ENCODE data around the gene ALX4. TPM values are rescaled to one million over a fixed set of nuclear protein-coding genes. Genes with fewer than 3 reads are reported as not detected.

Gene ALX4
- total and polyA plus RNA-seq, 3 donors from 2014 or later: 0.56 to 1.0 (median 0.58) TPM

DNA sequence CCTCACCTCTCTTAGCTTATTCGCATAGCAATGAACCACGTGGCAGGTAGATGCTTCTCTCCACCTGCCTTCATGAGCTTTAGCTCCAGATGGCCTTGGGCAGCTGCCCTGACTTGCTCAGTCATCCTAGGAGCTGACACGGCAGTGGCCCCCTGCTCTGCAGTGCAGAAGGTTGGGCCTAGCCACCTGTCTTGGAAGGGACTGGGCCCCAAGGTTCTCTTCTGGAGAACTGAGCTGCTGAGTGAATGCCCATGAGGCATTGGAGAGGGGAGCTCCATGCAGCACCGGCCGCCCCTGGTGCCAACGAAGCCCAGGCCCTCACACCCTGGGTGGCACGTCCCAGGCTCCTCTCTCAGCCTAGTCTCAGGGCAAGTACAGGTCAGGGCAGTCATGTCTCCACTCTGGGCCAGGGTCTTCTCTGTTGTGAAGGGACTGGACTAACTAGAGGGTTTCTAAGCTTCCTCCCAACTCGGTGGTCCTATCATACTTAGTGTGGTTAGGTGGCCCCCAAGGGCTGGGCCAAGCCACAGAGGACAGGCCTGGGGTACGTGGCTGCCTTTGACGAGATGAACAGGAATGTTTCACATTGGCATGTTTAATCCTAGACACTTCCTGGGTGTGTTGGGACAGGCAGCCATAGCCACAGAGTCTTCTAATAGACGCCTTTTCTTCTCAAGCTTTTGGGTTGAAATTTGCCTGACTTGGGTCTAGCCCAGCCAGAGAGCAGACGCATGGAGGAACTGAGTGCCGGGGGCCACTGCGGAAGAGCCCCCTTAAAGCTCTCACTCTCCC is 47.9 kb downstream of the ALX4 start:
- Histone ChIP-seq H3K4me3 (no peak overlapping the region), H3K4me1 (no peaks in the 10 kb centered on the region), H3K9me3 (no peaks in the 10 kb centered on the region), H3K27ac (no peak overlapping the region), H3K36me3 (ENCODE audit: low read depth, missing control alignments) (no peaks in the 10 kb centered on the region), H3K27me3 (no peaks in the 10 kb centered on the region)
- TF ChIP-seq, protein P1, sequence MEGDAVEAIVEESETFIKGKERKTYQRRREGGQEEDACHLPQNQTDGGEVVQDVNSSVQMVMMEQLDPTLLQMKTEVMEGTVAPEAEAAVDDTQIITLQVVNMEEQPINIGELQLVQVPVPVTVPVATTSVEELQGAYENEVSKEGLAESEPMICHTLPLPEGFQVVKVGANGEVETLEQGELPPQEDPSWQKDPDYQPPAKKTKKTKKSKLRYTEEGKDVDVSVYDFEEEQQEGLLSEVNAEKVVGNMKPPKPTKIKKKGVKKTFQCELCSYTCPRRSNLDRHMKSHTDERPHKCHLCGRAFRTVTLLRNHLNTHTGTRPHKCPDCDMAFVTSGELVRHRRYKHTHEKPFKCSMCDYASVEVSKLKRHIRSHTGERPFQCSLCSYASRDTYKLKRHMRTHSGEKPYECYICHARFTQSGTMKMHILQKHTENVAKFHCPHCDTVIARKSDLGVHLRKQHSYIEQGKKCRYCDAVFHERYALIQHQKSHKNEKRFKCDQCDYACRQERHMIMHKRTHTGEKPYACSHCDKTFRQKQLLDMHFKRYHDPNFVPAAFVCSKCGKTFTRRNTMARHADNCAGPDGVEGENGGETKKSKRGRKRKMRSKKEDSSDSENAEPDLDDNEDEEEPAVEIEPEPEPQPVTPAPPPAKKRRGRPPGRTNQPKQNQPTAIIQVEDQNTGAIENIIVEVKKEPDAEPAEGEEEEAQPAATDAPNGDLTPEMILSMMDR (IDR thresholded peaks at IDR 0.05): no peak
- TF ChIP-seq POLR2A (IDR thresholded peaks at IDR 0.05): no peak
- WGBS, 2 donors: 93 to 98% methylated on average over 7 to 14 of the region's 14 CpGs
- DNase-seq: peak; percentile 4
- intact Hi-C loops (cut with DNase I; ENCODE audit: low total_unique reads): no loop called here

GRCh38 chr11:44260081-44260480 is 49.9 kb downstream of the ALX4 start:
- Histone ChIP-seq H3K9me3 (no peaks in the 10 kb centered on the region), H3K27ac (no peak overlapping the region), H3K27me3 (no peaks in the 10 kb centered on the region), H3K36me3 (ENCODE audit: low read depth, missing control alignments) (no peaks in the 10 kb centered on the region), H3K4me3 (no peak overlapping the region), H3K4me1 (no peaks in the 10 kb centered on the region)
- intact Hi-C loops (cut with DNase I; ENCODE audit: low total_unique reads): no loop called here
- no peak for DNase-seq
- WGBS, 2 donors: 69 to 82% methylated on average over 3 to 4 of the region's 4 CpGs
- no peak for TF ChIP-seq POLR2A (IDR thresholded peaks at IDR 0.05)
- TF ChIP-seq, protein P1 (IDR thresholded peaks at IDR 0.05): no peak

- 88 to 97% methylated on average over 5 of the region's 5 CpGs for WGBS, 2 donors
- H3K27ac ChIP-seq: no peak overlapping the region
- no peak overlapping the region for H3K4me3 ChIP-seq
- no peaks in the 10 kb centered on the region for H3K9me3 ChIP-seq
- DNase-seq: no peak
- H3K36me3 ChIP-seq (ENCODE audit: low read depth, missing control alignments): no peaks in the 10 kb centered on the region
- H3K27me3 ChIP-seq: no peaks in the 10 kb centered on the region
- TF ChIP-seq, protein P1 (IDR thresholded peaks at IDR 0.05): no peak
- no peak for TF ChIP-seq POLR2A (IDR thresholded peaks at IDR 0.05)
- intact Hi-C loops (cut with DNase I; ENCODE audit: low total_unique reads): no loop called here
- H3K4me1 ChIP-seq: no peaks in the 10 kb centered on the region
These were observed 51.0 kb downstream of the ALX4 start for GRCh38 chr11:44258839-44259420.

DNA sequence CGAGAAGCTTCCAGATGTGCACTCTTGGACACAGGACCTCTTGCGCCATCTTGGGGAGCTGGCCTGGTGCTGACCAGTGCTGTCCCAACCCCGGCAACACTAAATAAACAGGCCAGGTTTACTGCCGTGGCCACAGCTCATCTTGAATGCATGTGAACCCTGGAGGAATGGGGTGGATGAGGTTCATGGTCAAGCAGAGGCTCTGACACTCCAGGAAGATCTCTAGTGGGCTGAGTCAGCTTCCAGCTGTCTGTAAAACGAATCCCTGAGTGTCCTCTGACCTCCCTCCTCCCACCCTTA is 51.8 kb downstream of the ALX4 start:
- Histone ChIP-seq H3K36me3 (ENCODE audit: low read depth, missing control alignments) (no peaks in the 10 kb centered on the region), H3K4me3 (no peak overlapping the region), H3K9me3 (no peaks in the 10 kb centered on the region), H3K27ac (no peak overlapping the region), H3K4me1 (no peaks in the 10 kb centered on the region), H3K27me3 (no peaks in the 10 kb centered on the region)
- TF ChIP-seq, protein P1 (IDR thresholded peaks at IDR 0.05): no peak
- no peak for TF ChIP-seq POLR2A (IDR thresholded peaks at IDR 0.05)
- no peak for DNase-seq
- intact Hi-C loops (cut with DNase I; ENCODE audit: low total_unique reads): no loop called here
- WGBS, 2 donors: 74 to 77% methylated on average over 5 of the region's 5 CpGs

All from testis (tissue), 3 donors.